Activated CD8-positive, alpha-beta memory T cell treated with anti-CD3 and anti-CD28 coated beads for 48 hours (primary cell): Measurements from ENCODE around the gene CCNQ.

Source experiments
- DNase-seq, 3 experiments: peaks; one replicate each; pipeline ENCODE4 v3.0.0-alpha.2; 2020; ENCODE audit warnings: low read depth in 2 of 3, low spot score in 2 of 3

Gene CCNQ

GRCh38 chrX:153578200-153578835 is 20.6 kb downstream of the CCNQ start:
- no peak for DNase-seq

- no peak for DNase-seq
Observed at GRCh38 chrX:153576961-153577360, 22.0 kb downstream of the CCNQ start.

GRCh38 chrX:153576239-153576870 is 22.6 kb downstream of the CCNQ start:
- no peak for DNase-seq

- no peak for DNase-seq
Observed at GRCh38 chrX:153573984-153574383, 25.0 kb downstream of the CCNQ start.

GRCh38 chrX:153572601-153573000 is 26.3 kb downstream of the CCNQ start:
- no peak for DNase-seq

GRCh38 chrX:153571534-153571908 is 27.4 kb downstream of the CCNQ start:
- DNase-seq, result no peak

GRCh38 chrX:153569475-153569874 is 29.5 kb downstream of the CCNQ start:
- DNase-seq, result no peak

- no peak for DNase-seq
Observed at GRCh38 chrX:153568451-153569011, 30.4 kb downstream of the CCNQ start.

- DNase-seq, result no peak
Observed at GRCh38 chrX:153565996-153566580, 32.9 kb downstream of the CCNQ start.

- DNase-seq, result no peak
Observed at GRCh38 chrX:153564047-153564606, 34.8 kb downstream of the CCNQ start.

- DNase-seq, result no peak
Observed at GRCh38 chrX:153562546-153562945, 36.4 kb downstream of the CCNQ start.

- DNase-seq, result no peak
Observed at GRCh38 chrX:153561337-153561736, 37.6 kb downstream of the CCNQ start.

- no peak for DNase-seq
Observed at GRCh38 chrX:153560466-153560865, 38.5 kb downstream of the CCNQ start.

- DNase-seq, result no peak
Observed at GRCh38 chrX:153560000-153560399, 38.9 kb downstream of the CCNQ start.

GRCh38 chrX:153557618-153558355 is 41.2 kb downstream of the CCNQ start:
- no peak for DNase-seq

- no peak for DNase-seq
Observed at GRCh38 chrX:153556767-153557166, 42.2 kb downstream of the CCNQ start.

GRCh38 chrX:153554519-153555167 is 44.3 kb downstream of the CCNQ start:
- peak; percentile 6 to 29 (median 11) for DNase-seq

- no peak for DNase-seq
Observed at GRCh38 chrX:153551135-153551534, 47.8 kb downstream of the CCNQ start.

- no peak for DNase-seq
Observed at GRCh38 chrX:153549807-153550206, 49.1 kb downstream of the CCNQ start.

- no peak for DNase-seq
Observed at GRCh38 chrX:153549231-153549630, 49.7 kb downstream of the CCNQ start.

GRCh38 chrX:153547195-153547594 is 51.7 kb downstream of the CCNQ start:
- DNase-seq, result no peak
